GM21447 (cell line): ENCODE measurements around the gene CPS1.

ENCODE experiments used
- ATAC-seq: cut with Tn5 transposase; IDR thresholded peaks from one replicate; pipeline ENCODE4 v1.9.1; 2021; ENCODE audit not compliant: unreplicated experiment

CPS1 gene

DNA sequence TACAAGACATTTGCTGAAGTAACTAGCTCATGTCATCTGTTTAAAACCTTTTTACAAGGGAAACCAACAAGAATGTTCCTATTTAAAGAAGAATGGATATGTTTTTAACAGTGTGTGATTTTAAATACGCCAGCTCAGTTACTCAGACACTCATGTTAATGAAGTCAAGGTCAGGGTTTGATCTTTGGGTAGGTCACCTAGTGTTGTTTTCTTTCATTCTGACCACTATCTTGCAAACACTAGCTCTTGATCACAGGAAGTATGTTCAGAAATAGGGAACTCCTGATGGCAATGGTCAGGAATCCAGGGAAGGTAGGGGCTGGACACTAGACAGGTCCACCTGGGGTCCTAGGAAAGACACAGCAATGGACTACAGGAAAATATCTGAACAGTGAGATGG, 116.7 kb downstream of the CPS1 start:
- no peak for ATAC-seq

DNA sequence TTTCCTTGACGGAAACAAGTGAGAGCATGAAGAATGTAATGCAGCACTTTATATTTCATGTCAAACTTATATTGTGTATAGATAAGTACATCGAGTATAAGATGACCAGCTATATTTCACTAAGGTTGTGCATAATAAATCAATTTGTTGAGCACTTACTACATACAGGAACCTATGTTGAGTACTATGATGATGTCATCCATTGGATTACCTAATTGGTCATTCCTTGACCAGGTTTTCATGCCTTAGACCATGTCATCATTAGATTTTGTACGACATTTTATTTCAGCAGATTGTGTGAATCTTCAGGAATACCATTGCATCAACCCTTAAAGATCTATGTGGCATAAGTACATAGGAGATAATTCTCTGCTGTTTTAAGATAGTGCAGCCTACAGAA, 119.7 kb downstream of the CPS1 start:
- no peak for ATAC-seq

DNA sequence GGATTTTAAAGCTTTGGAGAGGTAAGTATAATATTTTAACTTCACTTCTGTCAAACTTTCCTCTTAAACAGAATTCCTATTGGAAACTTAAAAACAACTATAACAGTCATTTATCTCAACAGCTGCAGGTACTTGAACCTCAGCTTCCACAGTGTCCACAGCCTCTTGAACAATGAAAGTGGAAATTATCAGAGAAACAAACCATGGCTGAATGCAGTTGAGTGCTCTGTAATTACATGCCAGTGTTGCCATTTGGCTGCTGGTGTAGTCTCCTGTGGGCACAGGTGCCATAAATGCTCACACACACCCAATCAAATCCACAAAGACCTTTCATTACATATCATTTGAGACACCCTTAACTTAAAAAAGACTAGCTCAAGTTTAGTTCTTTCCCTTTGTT, 125.1 kb downstream of the CPS1 start:
- ATAC-seq: no peak

- ATAC-seq: no peak
These were observed 130.0 kb downstream of the CPS1 start for GRCh38 chr2:210686401-210686800.

DNA sequence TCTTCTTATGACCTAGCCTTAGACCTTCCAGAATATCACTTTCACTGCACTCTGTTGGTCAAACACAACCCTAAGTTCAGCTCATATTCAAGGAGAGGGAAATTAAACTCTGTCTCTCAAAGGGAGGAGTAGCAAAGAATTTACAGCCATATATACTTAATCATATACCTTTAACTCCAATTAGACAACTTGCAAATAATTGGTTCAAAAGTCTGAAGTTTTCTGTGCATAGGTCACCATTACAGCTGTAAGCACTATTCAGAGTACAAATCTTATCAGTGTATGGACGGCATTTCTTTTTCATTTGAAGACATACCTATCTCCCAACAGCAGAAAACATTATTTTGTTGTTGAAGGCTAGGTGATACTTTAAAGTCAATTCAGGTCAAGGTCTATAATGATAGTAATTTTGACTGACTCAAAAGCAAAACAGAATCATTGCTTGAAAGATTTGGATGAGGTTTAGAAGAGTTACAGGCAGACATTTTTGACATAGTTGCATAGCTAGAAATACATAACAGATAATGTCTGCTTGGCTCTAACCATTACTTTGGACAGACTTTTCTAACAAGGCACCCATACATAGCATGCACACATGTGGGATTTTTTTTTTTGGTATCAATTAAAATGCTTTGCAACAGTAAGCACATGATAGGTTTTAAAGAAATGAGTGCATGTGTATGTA, 131.5 kb downstream of the CPS1 start:
- no peak for ATAC-seq

GRCh38 chr2:210707900-210708299, 151.5 kb downstream of the CPS1 start:
- ATAC-seq: no peak

GRCh38 chr2:210713122-210713521, 156.7 kb downstream of the CPS1 start:
- no peak for ATAC-seq

GRCh38 chr2:210715560-210716082, 159.2 kb downstream of the CPS1 start:
- no peak for ATAC-seq

GRCh38 chr2:210718503-210718902, 162.1 kb downstream of the CPS1 start:
- no peak for ATAC-seq

- no peak for ATAC-seq
These were observed 165.7 kb downstream of the CPS1 start for GRCh38 chr2:210722092-210722491.

DNA sequence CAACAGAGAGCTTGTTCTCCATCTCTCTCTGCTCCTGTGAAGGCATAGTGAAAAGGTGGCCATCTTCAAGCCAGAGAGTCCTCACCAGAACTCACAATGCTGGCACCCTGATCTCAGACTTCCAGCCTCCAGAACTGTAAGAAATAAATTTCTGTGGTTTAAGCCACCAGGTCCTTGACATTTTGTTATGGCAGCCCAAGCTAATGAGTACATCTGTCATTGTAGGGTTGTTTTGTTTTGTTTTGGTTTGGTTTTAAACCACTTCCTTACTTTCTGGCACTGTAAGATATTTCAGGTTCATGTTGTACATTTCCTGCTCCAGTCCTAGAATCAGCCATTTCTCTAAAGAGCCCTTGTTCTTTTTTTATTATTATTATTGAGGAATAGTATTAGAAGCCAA, 171.2 kb downstream of the CPS1 start:
- ATAC-seq: peak; percentile 55
